Raji (cell line): ENCODE measurements around the gene SMIM9.

Source experiments
- POLR2A ChIP-seq: IDR thresholded peaks from 2 replicates; pipeline ENCODE4 v1.6.1; 2011; ENCODE audit warnings: low read depth, low read length, control low read depth; ENCODE audit not compliant: insufficient read depth

Gene SMIM9

GRCh38 chrX:154834562-154834961 is at the start of gene SMIM9:
SMIM9 (minus strand) TSS chrX:154834662; CDS start chrX:154830856, 3,806 bp downstream.
- TF ChIP-seq POLR2A, result no peak

GRCh38 chrX:154873329-154873728 is 38.9 kb upstream of the SMIM9 start:
- TF ChIP-seq POLR2A, result no peak

GRCh38 chrX:154855256-154855655 is 20.8 kb upstream of the SMIM9 start:
- no peak for TF ChIP-seq POLR2A

- TF ChIP-seq POLR2A, result no peak
These were observed 16.6 kb upstream of the SMIM9 start for GRCh38 chrX:154850957-154851611.

- no peak for TF ChIP-seq POLR2A
These were observed 6.4 kb upstream of the SMIM9 start for GRCh38 chrX:154840856-154841255.

GRCh38 chrX:154836163-154836562 is 1.7 kb upstream of the SMIM9 start:
- no peak for TF ChIP-seq POLR2A

GRCh38 chrX:154833746-154834274 is 652 bp downstream of the SMIM9 start:
- no peak for TF ChIP-seq POLR2A

GRCh38 chrX:154829926-154830442 is 4.5 kb downstream of the SMIM9 start:
- TF ChIP-seq POLR2A, result no peak

- TF ChIP-seq POLR2A, result no peak
These were observed 5.3 kb downstream of the SMIM9 start for GRCh38 chrX:154829134-154829533.

- no peak for TF ChIP-seq POLR2A
These were observed 6.5 kb downstream of the SMIM9 start for GRCh38 chrX:154828016-154828408.

GRCh38 chrX:154827194-154828015 is 7.1 kb downstream of the SMIM9 start:
- TF ChIP-seq POLR2A, result peak; percentile 44; the same call in 1 of the 2 replicates

- TF ChIP-seq POLR2A, result no peak
These were observed 9.8 kb downstream of the SMIM9 start for GRCh38 chrX:154824638-154825037.

GRCh38 chrX:154822029-154822428 is 12.4 kb downstream of the SMIM9 start:
- no peak for TF ChIP-seq POLR2A

GRCh38 chrX:154821523-154821922 is 12.9 kb downstream of the SMIM9 start:
- TF ChIP-seq POLR2A, result no peak

- TF ChIP-seq POLR2A, result peak; percentile 17; the same call in 1 of the 2 replicates
These were observed 14.6 kb downstream of the SMIM9 start for GRCh38 chrX:154819771-154820341.

GRCh38 chrX:154818916-154819770 is 15.3 kb downstream of the SMIM9 start:
- no peak for TF ChIP-seq POLR2A
